ENCODE measurements around the gene GPC6.

The GPC6 gene

GRCh38 chr13:93425411-93425810 lies 198.8 kb downstream of the GPC6 start:
- H4K12ac ChIP-seq (ENCODE audit: low read depth, low read length) = no peak overlapping the region
- H3K18ac ChIP-seq (ENCODE audit: low read length) = no peak overlapping the region
- H3K14ac ChIP-seq (ENCODE audit: low read length) = no peak overlapping the region
- H2BK12ac ChIP-seq (ENCODE audit: low read length) = no peak overlapping the region
- no peaks in the 10 kb centered on the region for H3K9me3 ChIP-seq (ENCODE audit: insufficient read depth, low read depth, low read length)
- no peaks in the 10 kb centered on the region for H3K36me3 ChIP-seq (ENCODE audit: control insufficient read depth in 1 of 2, insufficient read depth in 2 of 2, low read length in 2 of 2)
- H3K27ac ChIP-seq (ENCODE audit: low read depth, low read length) = no peak overlapping the region
- H3K79me2 ChIP-seq (ENCODE audit: control insufficient read depth, insufficient read depth, low read length, poor library complexity) = no peaks in the 10 kb centered on the region
- no peak overlapping the region for H3K4me3 ChIP-seq (ENCODE audit: low read depth, low read length)
- no peak overlapping the region for H4K91ac ChIP-seq (ENCODE audit: low read depth, low read length)
- no peak overlapping the region for H3K9ac ChIP-seq (ENCODE audit: low read length)
- no peak overlapping the region for H2BK5ac ChIP-seq (ENCODE audit: low read depth, low read length, poor library complexity)
- H3K4me1 ChIP-seq (ENCODE audit: control insufficient read depth in 1 of 2, insufficient read depth in 2 of 2, low read length in 2 of 2) = no peaks in the 10 kb centered on the region
- H2BK120ac ChIP-seq (ENCODE audit: insufficient read depth, low read length, poor library complexity) = no peak overlapping the region
- H2AFZ ChIP-seq (ENCODE audit: insufficient read depth, low read length, poor library complexity) = no peak overlapping the region
- no peak for DNase-seq
- no peak overlapping the region for H4K8ac ChIP-seq (ENCODE audit: low read depth, low read length)
- no peak overlapping the region for H3K4me2 ChIP-seq (ENCODE audit: low read length)
- H3K23ac ChIP-seq (ENCODE audit: low read length) = no peak overlapping the region
- no peaks in the 10 kb centered on the region for H3K27me3 ChIP-seq (ENCODE audit: insufficient read depth, low read length)
- H2AK5ac ChIP-seq (ENCODE audit: low read length) = no peak overlapping the region
- WGBS (ENCODE audit: extremely low coverage, insufficient coverage, insufficient read length) = no CpG with 5 or more reads among the region's 3 CpGs
- no peak overlapping the region for H3K4ac ChIP-seq (ENCODE audit: low read depth, low read length)
- no peaks in the 10 kb centered on the region for H3K79me1 ChIP-seq (ENCODE audit: low read length)

GRCh38 chr13:93430381-93430780 lies 203.8 kb downstream of the GPC6 start:
- Histone ChIP-seq H3K4ac (ENCODE audit: low read depth, low read length) (no peak overlapping the region), H3K4me1 (ENCODE audit: control insufficient read depth in 1 of 2, insufficient read depth in 2 of 2, low read length in 2 of 2) (no peaks in the 10 kb centered on the region), H4K12ac (ENCODE audit: low read depth, low read length) (no peak overlapping the region), H3K9me3 (ENCODE audit: insufficient read depth, low read depth, low read length) (no peaks in the 10 kb centered on the region), H2BK5ac (ENCODE audit: low read depth, low read length, poor library complexity) (no peak overlapping the region), H3K79me1 (ENCODE audit: low read length) (no peaks in the 10 kb centered on the region), H3K36me3 (ENCODE audit: control insufficient read depth in 1 of 2, insufficient read depth in 2 of 2, low read length in 2 of 2) (no peaks in the 10 kb centered on the region), H2BK120ac (ENCODE audit: insufficient read depth, low read length, poor library complexity) (no peak overlapping the region), H2AK5ac (ENCODE audit: low read length) (no peak overlapping the region), H3K9ac (ENCODE audit: low read length) (no peak overlapping the region), H4K8ac (ENCODE audit: low read depth, low read length) (no peak overlapping the region), H3K27ac (ENCODE audit: low read depth, low read length) (no peak overlapping the region), H3K27me3 (ENCODE audit: insufficient read depth, low read length) (no peaks in the 10 kb centered on the region), H3K79me2 (ENCODE audit: control insufficient read depth, insufficient read depth, low read length, poor library complexity) (no peaks in the 10 kb centered on the region), H2BK12ac (ENCODE audit: low read length) (no peak overlapping the region), H3K4me2 (ENCODE audit: low read length) (no peak overlapping the region), H2AFZ (ENCODE audit: insufficient read depth, low read length, poor library complexity) (no peak overlapping the region), H3K14ac (ENCODE audit: low read length) (no peak overlapping the region), H3K4me3 (ENCODE audit: low read depth, low read length) (no peak overlapping the region), H3K18ac (ENCODE audit: low read length) (no peak overlapping the region), H3K23ac (ENCODE audit: low read length) (no peak overlapping the region), H4K91ac (ENCODE audit: low read depth, low read length) (no peak overlapping the region)
- no CpG with 5 or more reads among the region's 2 CpGs for WGBS (ENCODE audit: extremely low coverage, insufficient coverage, insufficient read length)
- no peak for DNase-seq

GRCh38 chr13:93435651-93436050 lies 209.0 kb downstream of the GPC6 start:
- Histone ChIP-seq H3K4me3 (ENCODE audit: low read depth, low read length) (no peak overlapping the region), H2BK12ac (ENCODE audit: low read length) (no peak overlapping the region), H3K18ac (ENCODE audit: low read length) (no peak overlapping the region), H3K9me3 (ENCODE audit: insufficient read depth, low read depth, low read length) (no peaks in the 10 kb centered on the region), H3K79me2 (ENCODE audit: control insufficient read depth, insufficient read depth, low read length, poor library complexity) (no peaks in the 10 kb centered on the region), H3K36me3 (ENCODE audit: control insufficient read depth in 1 of 2, insufficient read depth in 2 of 2, low read length in 2 of 2) (no peaks in the 10 kb centered on the region), H3K14ac (ENCODE audit: low read length) (no peak overlapping the region), H4K91ac (ENCODE audit: low read depth, low read length) (no peak overlapping the region), H2BK120ac (ENCODE audit: insufficient read depth, low read length, poor library complexity) (no peak overlapping the region), H3K4ac (ENCODE audit: low read depth, low read length) (no peak overlapping the region), H4K12ac (ENCODE audit: low read depth, low read length) (no peak overlapping the region), H3K23ac (ENCODE audit: low read length) (no peak overlapping the region), H3K79me1 (ENCODE audit: low read length) (no peaks in the 10 kb centered on the region), H3K4me2 (ENCODE audit: low read length) (no peak overlapping the region), H3K4me1 (ENCODE audit: control insufficient read depth in 1 of 2, insufficient read depth in 2 of 2, low read length in 2 of 2) (no peaks in the 10 kb centered on the region), H2AFZ (ENCODE audit: insufficient read depth, low read length, poor library complexity) (no peak overlapping the region), H2BK5ac (ENCODE audit: low read depth, low read length, poor library complexity) (no peak overlapping the region), H3K27me3 (ENCODE audit: insufficient read depth, low read length) (no peaks in the 10 kb centered on the region), H3K27ac (ENCODE audit: low read depth, low read length) (no peak overlapping the region), H3K9ac (ENCODE audit: low read length) (no peak overlapping the region), H4K8ac (ENCODE audit: low read depth, low read length) (no peak overlapping the region), H2AK5ac (ENCODE audit: low read length) (no peak overlapping the region)
- WGBS (ENCODE audit: extremely low coverage, insufficient coverage, insufficient read length) = no CpG with 5 or more reads among the region's 3 CpGs
- no peak for DNase-seq

- Histone ChIP-seq H3K4me3 (ENCODE audit: low read depth, low read length) (no peak overlapping the region), H3K79me1 (ENCODE audit: low read length) (no peaks in the 10 kb centered on the region)
- no CpG with 5 or more reads among the region's 4 CpGs for WGBS (ENCODE audit: extremely low coverage, insufficient coverage, insufficient read length)
These were observed 210.5 kb downstream of the GPC6 start for GRCh38 chr13:93437081-93437480.

More at GRCh38 chr13:93437081-93437480, 210.5 kb downstream of the GPC6 start:
- Histone ChIP-seq H2BK12ac (ENCODE audit: low read length) (no peak overlapping the region), H3K27me3 (ENCODE audit: insufficient read depth, low read length) (no peaks in the 10 kb centered on the region), H2AFZ (ENCODE audit: insufficient read depth, low read length, poor library complexity) (no peak overlapping the region), H3K14ac (ENCODE audit: low read length) (no peak overlapping the region), H3K18ac (ENCODE audit: low read length) (no peak overlapping the region), H4K12ac (ENCODE audit: low read depth, low read length) (no peak overlapping the region), H3K27ac (ENCODE audit: low read depth, low read length) (no peak overlapping the region), H2BK120ac (ENCODE audit: insufficient read depth, low read length, poor library complexity) (no peak overlapping the region), H3K36me3 (ENCODE audit: control insufficient read depth in 1 of 2, insufficient read depth in 2 of 2, low read length in 2 of 2) (no peaks in the 10 kb centered on the region), H3K4me1 (ENCODE audit: control insufficient read depth in 1 of 2, insufficient read depth in 2 of 2, low read length in 2 of 2) (no peaks in the 10 kb centered on the region), H3K9ac (ENCODE audit: low read length) (no peak overlapping the region), H3K23ac (ENCODE audit: low read length) (no peak overlapping the region), H4K91ac (ENCODE audit: low read depth, low read length) (no peak overlapping the region), H2BK5ac (ENCODE audit: low read depth, low read length, poor library complexity) (no peak overlapping the region), H3K79me2 (ENCODE audit: control insufficient read depth, insufficient read depth, low read length, poor library complexity) (no peaks in the 10 kb centered on the region), H3K9me3 (ENCODE audit: insufficient read depth, low read depth, low read length) (no peaks in the 10 kb centered on the region), H2AK5ac (ENCODE audit: low read length) (no peak overlapping the region), H3K4ac (ENCODE audit: low read depth, low read length) (no peak overlapping the region), H3K4me2 (ENCODE audit: low read length) (no peak overlapping the region), H4K8ac (ENCODE audit: low read depth, low read length) (no peak overlapping the region)
- no peak for DNase-seq
